IMR-90 (cell line): ENCODE measurements around the gene IGFBP7.

Source experiments
- CEBPB ChIP-seq: IDR thresholded peaks from 2 replicates; pipeline ENCODE4 v1.6.1; 2012; ENCODE audit warnings: low read depth, low read length, improper control_type of control experiment
- CTCF ChIP-seq: conservative IDR thresholded peaks from 2 replicates; pipeline ENCODE4 v1.5.1; 2012; ENCODE audit warnings: mild to moderate bottlenecking, low read depth, low read length, improper control_type of control experiment
- ELK1 ChIP-seq: fragments of 150-350 bp; IDR thresholded peaks from 2 replicates; pipeline ENCODE4 v1.6.1; 2016; ENCODE audit warnings: low read depth, mild to moderate bottlenecking, low read length, moderate library complexity, borderline replicate concordance
- FOS ChIP-seq: fragments of 150-350 bp; IDR thresholded peaks from 2 replicates; pipeline ENCODE4 v1.6.1; 2016; ENCODE audit warnings: low read depth, low read length
- MAFK ChIP-seq: IDR thresholded peaks from 2 replicates; pipeline ENCODE4 v1.6.1; 2012; ENCODE audit warnings: low read depth, low read length, improper control_type of control experiment
- MAZ ChIP-seq: IDR thresholded peaks from 2 replicates; pipeline ENCODE4 v1.6.1; 2012; ENCODE audit warnings: low read depth, mild to moderate bottlenecking, low read length, improper control_type of control experiment, moderate library complexity, borderline replicate concordance
- MXI1 ChIP-seq: IDR thresholded peaks from 2 replicates; pipeline ENCODE4 v1.6.1; 2012; ENCODE audit warnings: low read depth, mild to moderate bottlenecking, low read length, moderate library complexity, borderline replicate concordance
- NFE2L2 ChIP-seq: fragments of 150-350 bp; IDR thresholded peaks from 2 replicates; pipeline ENCODE4 v1.6.1; 2016; ENCODE audit warnings: low read depth, mild to moderate bottlenecking, low read length
- POLR2A ChIP-seq: IDR thresholded peaks from 2 replicates; pipeline ENCODE4 v1.6.1; 2012; ENCODE audit warnings: mild to moderate bottlenecking, low read depth, low read length
- RAD21 ChIP-seq: IDR thresholded peaks from 2 replicates; pipeline ENCODE4 v1.6.1; 2012; ENCODE audit warnings: low read length, improper control_type of control experiment
- RCOR1 ChIP-seq: IDR thresholded peaks from 2 replicates; pipeline ENCODE4 v1.6.1; 2012; ENCODE audit warnings: mild to moderate bottlenecking, low read length, improper control_type of control experiment; ENCODE audit not compliant: insufficient replicate concordance
- RFX5 ChIP-seq: IDR thresholded peaks from 2 replicates; pipeline ENCODE4 v1.8.0; 2012; ENCODE audit warnings: low read depth, mild to moderate bottlenecking, low read length, moderate library complexity
- SMC3 ChIP-seq: fragments of 150-350 bp; IDR thresholded peaks from 2 replicates; pipeline ENCODE4 v1.6.1; 2016; ENCODE audit warnings: low read depth, mild to moderate bottlenecking, antibody characterized with exemption, low read length, moderate library complexity
- USF2 ChIP-seq: fragments of 150-350 bp; IDR thresholded peaks from 2 replicates; pipeline ENCODE4 v1.6.1; 2017; ENCODE audit warnings: mild to moderate bottlenecking, antibody characterized with exemption, low read length, low read depth

GRCh38 chr4:57099363-57099762, 10.8 kb downstream of the IGFBP7 start:
- TF ChIP-seq POLR2A = no peak
- no peak for TF ChIP-seq CTCF
- TF ChIP-seq SMC3 = no peak
- no peak for TF ChIP-seq FOS
- TF ChIP-seq MAFK = no peak
- no peak for TF ChIP-seq RAD21
- TF ChIP-seq CEBPB = no peak
- TF ChIP-seq MXI1 = no peak
- TF ChIP-seq USF2 = no peak
- TF ChIP-seq MAZ = no peak
- no peak for TF ChIP-seq RFX5
- no peak for TF ChIP-seq NFE2L2
- no peak for TF ChIP-seq ELK1
- no peak for TF ChIP-seq RCOR1
